DND-41 (cell line): ENCODE measurements around the gene WTIP.
A peak's percentile ranks its signal among the peaks of the same experiment; 100 is the strongest.

Source experiments
- ATAC-seq: fragments of 200-7000 bp; cut with Tn5 transposase; 3 replicates; pipeline ENCODE4 v1.9.1; 2021; ENCODE audit warnings: low read depth; ENCODE audit not compliant: insufficient read depth
- DNase-seq: peaks from one replicate; pipeline ENCODE4 v3.0.0-alpha.2; 2020
- H2AFZ ChIP-seq: 2 replicates; pipeline ENCODE4 v1.6.0; 2012; ENCODE audit warnings: low read depth, low read length
- H3K27ac ChIP-seq: 2 replicates; pipeline ENCODE4 v1.5.1; 2012; ENCODE audit warnings: low read length, inconsistent platforms
- H3K27me3 ChIP-seq: fragments of 200-600 bp; sonication (generic); 2 replicates; pipeline ENCODE4 v1.6.0; 2012; ENCODE audit warnings: low read length, mild to moderate bottlenecking, inconsistent platforms; ENCODE audit not compliant: insufficient read depth, poor library complexity
- H3K36me3 ChIP-seq: 2 replicates; pipeline ENCODE4 v1.5.1; 2012; ENCODE audit warnings: low read length, inconsistent platforms; ENCODE audit not compliant: insufficient read depth
- H3K4me1 ChIP-seq: 2 replicates; pipeline ENCODE4 v1.5.1; 2012; ENCODE audit warnings: mild to moderate bottlenecking, low read length; ENCODE audit not compliant: insufficient read depth
- H3K4me2 ChIP-seq: 2 replicates; pipeline ENCODE4 v1.6.0; 2012; ENCODE audit warnings: mild to moderate bottlenecking, moderate library complexity, low read length, inconsistent platforms; ENCODE audit not compliant: insufficient read depth
- H3K4me3 ChIP-seq, 2 experiments: fragments of 200-600 bp in 1 of 2; shearing (Covaris generic) in 1 of 2; 2 replicates each; pipeline ENCODE4 v1.5.1; 2012 to 2016; ENCODE audit warnings: inconsistent platforms in 2 of 2, low read length in 2 of 2, mild to moderate bottlenecking in 2 of 2, low read depth in 1 of 2, moderate library complexity in 1 of 2
- H3K79me2 ChIP-seq: 2 replicates; pipeline ENCODE4 v1.6.0; 2012; ENCODE audit warnings: low read length, inconsistent platforms; ENCODE audit not compliant: insufficient read depth
- H3K9ac ChIP-seq: 2 replicates; pipeline ENCODE4 v1.6.0; 2012; ENCODE audit warnings: low read depth, mild to moderate bottlenecking, inconsistent platforms, low read length, moderate library complexity
- H3K9me3 ChIP-seq: 2 replicates; pipeline ENCODE4 v1.5.1; 2012; ENCODE audit warnings: low read length, moderate library complexity, mild to moderate bottlenecking, inconsistent platforms; ENCODE audit not compliant: insufficient read depth, severe bottlenecking
- H4K20me1 ChIP-seq: 2 replicates; pipeline ENCODE4 v1.6.0; 2012; ENCODE audit warnings: low read length; ENCODE audit not compliant: insufficient read depth
- EZH2 ChIP-seq: IDR thresholded peaks from 3 replicates; pipeline ENCODE4 v1.6.1; 2012; ENCODE audit warnings: borderline replicate concordance, low read depth, mild to moderate bottlenecking, moderate library complexity, low read length, inconsistent platforms; ENCODE audit not compliant: severe bottlenecking
- TF ChIP-seq, protein P1 (sequence below): IDR thresholded peaks from 2 replicates; pipeline ENCODE4 v1.5.1; 2012; ENCODE audit warnings: borderline replicate concordance, low read length, moderate library complexity, mild to moderate bottlenecking; ENCODE audit not compliant: poor library complexity, severe bottlenecking; ENCODE audit errors: extremely low read depth

WTIP gene

DNA sequence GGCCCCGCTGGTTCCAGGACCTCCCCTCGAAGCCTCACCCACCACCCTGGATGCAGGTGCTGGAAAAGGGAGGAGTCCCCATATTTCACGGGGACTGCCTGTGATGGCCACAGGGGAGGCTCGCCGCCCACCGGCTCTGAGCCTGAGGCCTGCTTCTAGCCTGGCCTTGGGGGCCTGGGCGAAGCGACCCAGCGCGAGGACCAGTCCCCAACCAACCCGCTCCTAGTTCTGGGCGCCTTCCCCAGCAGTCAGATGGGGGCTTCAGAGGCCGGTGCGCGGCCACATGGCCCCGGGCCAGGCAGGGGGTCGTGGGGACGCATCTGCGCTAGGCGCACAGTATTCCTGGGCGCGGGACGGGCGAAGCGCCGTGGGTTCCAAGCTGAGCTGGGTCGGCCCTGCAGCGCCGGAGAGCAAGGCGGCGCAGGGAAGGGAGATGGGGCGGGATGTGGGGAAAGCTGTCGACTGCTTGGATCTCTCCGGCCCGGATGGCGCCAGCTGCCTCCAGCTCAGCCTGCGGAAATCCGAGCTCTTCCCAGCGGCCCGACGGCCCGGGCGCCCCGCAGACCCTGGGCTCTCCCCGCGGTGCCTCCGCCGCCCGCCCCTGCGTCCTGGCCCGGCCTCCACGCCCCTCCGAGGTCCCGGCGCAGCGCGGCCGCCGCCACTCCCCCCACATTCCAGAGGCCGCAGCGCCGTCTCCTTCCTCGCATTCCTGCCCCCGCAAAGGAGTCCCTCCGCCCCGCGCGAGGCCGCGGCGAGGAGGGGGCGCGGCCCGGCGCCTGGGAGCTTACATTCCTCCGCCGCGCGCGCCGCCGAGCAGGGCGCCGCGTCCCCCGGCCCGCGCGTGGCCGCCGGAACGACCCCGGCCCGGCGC lies at the start of gene WTIP:
TSS of gene WTIP (plus strand) at position 788 of the 871 bp plus-strand sequence. CDS start 217 bp downstream, outside the sequence.
- Histone ChIP-seq H2AFZ (no peak within 1 kb of the TSS), H4K20me1 (no peaks in the 10 kb centered on the region), H3K9ac (no peak within 1 kb of the TSS), H3K36me3 (no peaks in the 10 kb centered on the region), H3K4me3 (no peak within 1 kb of the TSS), H3K4me1 (no peaks in the 10 kb centered on the region), H3K9me3 (no peaks in the 10 kb centered on the region), H3K4me2 (no peak within 1 kb of the TSS), H3K79me2 (no peaks in the 10 kb centered on the region), H3K27me3 (no peaks in the 10 kb centered on the region), H3K27ac (no peak within 1 kb of the TSS)
- DNase-seq = no peak
- ATAC-seq = no peak
- TF ChIP-seq, protein P1, sequence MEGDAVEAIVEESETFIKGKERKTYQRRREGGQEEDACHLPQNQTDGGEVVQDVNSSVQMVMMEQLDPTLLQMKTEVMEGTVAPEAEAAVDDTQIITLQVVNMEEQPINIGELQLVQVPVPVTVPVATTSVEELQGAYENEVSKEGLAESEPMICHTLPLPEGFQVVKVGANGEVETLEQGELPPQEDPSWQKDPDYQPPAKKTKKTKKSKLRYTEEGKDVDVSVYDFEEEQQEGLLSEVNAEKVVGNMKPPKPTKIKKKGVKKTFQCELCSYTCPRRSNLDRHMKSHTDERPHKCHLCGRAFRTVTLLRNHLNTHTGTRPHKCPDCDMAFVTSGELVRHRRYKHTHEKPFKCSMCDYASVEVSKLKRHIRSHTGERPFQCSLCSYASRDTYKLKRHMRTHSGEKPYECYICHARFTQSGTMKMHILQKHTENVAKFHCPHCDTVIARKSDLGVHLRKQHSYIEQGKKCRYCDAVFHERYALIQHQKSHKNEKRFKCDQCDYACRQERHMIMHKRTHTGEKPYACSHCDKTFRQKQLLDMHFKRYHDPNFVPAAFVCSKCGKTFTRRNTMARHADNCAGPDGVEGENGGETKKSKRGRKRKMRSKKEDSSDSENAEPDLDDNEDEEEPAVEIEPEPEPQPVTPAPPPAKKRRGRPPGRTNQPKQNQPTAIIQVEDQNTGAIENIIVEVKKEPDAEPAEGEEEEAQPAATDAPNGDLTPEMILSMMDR = no peak
- no peak for TF ChIP-seq EZH2

DNA sequence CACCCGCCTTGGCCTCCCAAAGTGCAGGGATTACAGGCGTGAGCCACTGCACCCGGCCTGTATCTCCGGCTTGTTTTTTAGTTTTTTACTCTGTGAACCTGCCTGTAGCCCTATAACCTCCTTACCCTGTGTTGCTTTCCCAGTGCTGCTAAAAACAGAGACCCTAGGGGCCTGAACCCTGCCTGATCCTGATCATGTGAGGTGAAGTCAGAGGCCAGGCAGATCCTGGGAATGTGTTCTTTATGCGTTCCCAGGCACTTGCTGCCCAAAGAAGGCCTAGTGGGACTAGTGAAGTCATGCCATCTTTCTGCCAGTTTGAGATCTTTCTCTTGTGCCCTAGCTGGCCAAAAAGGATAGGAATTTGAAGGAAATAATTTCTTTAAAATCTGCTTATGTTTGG lies 48.8 kb upstream of the WTIP start:
- peaks cover 99% of the 10 kb centered on the region for H3K79me2 ChIP-seq
- no peaks in the 10 kb centered on the region for H3K27me3 ChIP-seq
- no peak for ATAC-seq
- H3K36me3 ChIP-seq = peaks cover 74% of the 10 kb centered on the region
- H3K9ac ChIP-seq = no peak overlapping the region
- H3K9me3 ChIP-seq = no peaks in the 10 kb centered on the region
- peaks cover 34% of the 10 kb centered on the region for H3K4me1 ChIP-seq
- no peak for DNase-seq
- TF ChIP-seq EZH2 = no peak
- TF ChIP-seq, protein P1 = no peak
- no peak overlapping the region for H3K4me3 ChIP-seq
- H3K27ac ChIP-seq = no peak overlapping the region
- peak overlapping the region; percentile 4; the same call in 1 of the 2 replicates for H3K4me2 ChIP-seq
- no peak overlapping the region for H2AFZ ChIP-seq
- H4K20me1 ChIP-seq = peaks cover 73% of the 10 kb centered on the region

DNA sequence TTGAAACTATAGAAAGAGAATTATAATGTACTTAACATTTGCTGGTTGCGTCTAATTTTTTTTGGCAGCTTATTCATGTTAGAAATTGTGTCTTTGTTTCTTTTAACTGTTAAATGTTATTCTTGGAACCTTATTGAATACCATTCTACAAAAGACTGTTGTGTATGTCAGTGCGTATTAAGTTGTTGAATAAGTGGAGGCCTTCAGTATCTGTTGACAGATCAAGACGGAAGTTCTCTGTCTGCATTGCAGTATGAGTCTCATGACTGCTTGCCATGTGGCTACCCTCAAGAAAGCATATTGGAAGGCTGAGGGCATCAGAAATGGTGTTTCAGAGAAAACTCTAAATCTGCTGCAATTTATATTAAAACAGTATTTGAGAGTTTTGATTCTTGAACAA lies 44.8 kb upstream of the WTIP start:
- no peak for DNase-seq
- Histone ChIP-seq H3K27ac (no peak overlapping the region), H3K4me2 (no peak overlapping the region), H3K36me3 (peaks cover 96% of the 10 kb centered on the region), H3K79me2 (peaks cover 93% of the 10 kb centered on the region), H2AFZ (no peak overlapping the region), H3K4me3 (no peak overlapping the region), H3K4me1 (peaks cover 8% of the 10 kb centered on the region; the same call in 1 of the 2 replicates), H3K27me3 (no peaks in the 10 kb centered on the region), H3K9ac (no peak overlapping the region), H4K20me1 (peaks cover 69% of the 10 kb centered on the region), H3K9me3 (no peaks in the 10 kb centered on the region)
- no peak for ATAC-seq
- TF ChIP-seq, protein P1 = no peak
- no peak for TF ChIP-seq EZH2
